T-helper 1 cell treated with Interleukin-12 subunit alpha and Interleukin-12 subunit beta and Interleukin-4 antibody, amounts not matched to agents 30 μg/mL and 1 μg/mL, for 36 hours (primary cell): ENCODE measurements around the gene OOSP3.
"Not testable (repeated sequence)": the region's sequence is repeated elsewhere in the genome, so short reads cannot be mapped to it uniquely, and the experiment has no call there.

Experiments
- H3K27ac Mint-ChIP-seq: one replicate; pipeline ENCODE4 v1.8.0; 2021; ENCODE audit warnings: mild to moderate bottlenecking, mixed read lengths
- H3K27me3 Mint-ChIP-seq: one replicate; pipeline ENCODE4 v1.8.0; 2021; ENCODE audit warnings: low read depth, mixed read lengths
- H3K36me3 Mint-ChIP-seq: one replicate; pipeline ENCODE4 v1.8.0; 2021; ENCODE audit warnings: low read depth, mixed read lengths
- H3K4me1 Mint-ChIP-seq: one replicate; pipeline ENCODE4 v1.8.0; 2021; ENCODE audit warnings: low read depth, mixed read lengths
- H3K4me3 Mint-ChIP-seq: one replicate; pipeline ENCODE4 v1.8.0; 2021; ENCODE audit warnings: mild to moderate bottlenecking, moderate library complexity, mixed read lengths
- H3K9me3 Mint-ChIP-seq: one replicate; pipeline ENCODE4 v1.8.0; 2021; ENCODE audit warnings: mixed read lengths

Gene OOSP3

DNA sequence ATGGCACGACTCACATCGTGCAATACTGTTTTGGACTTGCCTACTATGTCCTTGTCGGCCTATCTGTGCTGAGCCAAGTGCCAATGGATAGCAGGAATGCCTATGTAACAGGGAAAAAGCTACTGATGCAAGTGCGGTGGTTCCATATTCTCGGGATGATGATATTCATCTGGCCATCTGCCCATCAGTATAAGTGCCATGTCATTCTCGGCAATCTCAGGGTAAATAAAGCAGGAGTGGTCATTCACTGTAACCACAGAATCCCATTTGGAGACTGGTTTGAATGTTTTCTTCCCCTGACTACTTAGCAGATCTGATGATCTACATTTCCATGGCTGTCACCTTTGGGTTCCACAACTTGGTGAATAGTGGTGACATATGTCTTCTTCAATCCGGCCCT lies 20.1 kb downstream of the OOSP3 start:
- no peak overlapping the region for H3K4me3 Mint-ChIP-seq
- H3K27ac Mint-ChIP-seq: no peak overlapping the region
- H3K4me1 Mint-ChIP-seq: no peaks in the 10 kb centered on the region
- H3K36me3 Mint-ChIP-seq: no peaks in the 10 kb centered on the region
- H3K9me3 Mint-ChIP-seq: no peaks in the 10 kb centered on the region
- H3K27me3 Mint-ChIP-seq: no peaks in the 10 kb centered on the region

DNA sequence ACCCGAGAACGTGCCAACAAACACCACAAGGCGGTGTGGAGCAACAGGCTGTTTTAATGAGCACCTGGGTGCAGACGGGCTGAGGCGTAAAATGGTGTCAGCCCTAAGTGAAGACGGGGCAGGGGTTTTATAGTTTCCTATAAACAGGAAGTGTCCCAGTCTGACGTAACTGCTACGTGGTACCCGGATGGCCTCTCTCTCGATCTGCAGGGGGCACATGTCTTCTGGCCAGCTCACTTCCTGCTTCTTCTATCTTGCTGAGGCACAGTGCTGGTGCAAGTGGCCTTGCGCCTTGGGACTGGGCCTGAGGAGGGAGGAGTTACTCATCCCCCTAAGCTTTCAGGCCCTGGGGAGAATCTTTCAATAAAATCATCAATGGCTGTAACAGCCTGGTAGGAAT lies 20.9 kb downstream of the OOSP3 start:
- Mint-ChIP-seq H3K27me3 (no peaks in the 10 kb centered on the region), H3K4me3 (no peak overlapping the region), H3K27ac (no peak overlapping the region), H3K36me3 (no peaks in the 10 kb centered on the region), H3K4me1 (no peaks in the 10 kb centered on the region), H3K9me3 (no peaks in the 10 kb centered on the region)

DNA sequence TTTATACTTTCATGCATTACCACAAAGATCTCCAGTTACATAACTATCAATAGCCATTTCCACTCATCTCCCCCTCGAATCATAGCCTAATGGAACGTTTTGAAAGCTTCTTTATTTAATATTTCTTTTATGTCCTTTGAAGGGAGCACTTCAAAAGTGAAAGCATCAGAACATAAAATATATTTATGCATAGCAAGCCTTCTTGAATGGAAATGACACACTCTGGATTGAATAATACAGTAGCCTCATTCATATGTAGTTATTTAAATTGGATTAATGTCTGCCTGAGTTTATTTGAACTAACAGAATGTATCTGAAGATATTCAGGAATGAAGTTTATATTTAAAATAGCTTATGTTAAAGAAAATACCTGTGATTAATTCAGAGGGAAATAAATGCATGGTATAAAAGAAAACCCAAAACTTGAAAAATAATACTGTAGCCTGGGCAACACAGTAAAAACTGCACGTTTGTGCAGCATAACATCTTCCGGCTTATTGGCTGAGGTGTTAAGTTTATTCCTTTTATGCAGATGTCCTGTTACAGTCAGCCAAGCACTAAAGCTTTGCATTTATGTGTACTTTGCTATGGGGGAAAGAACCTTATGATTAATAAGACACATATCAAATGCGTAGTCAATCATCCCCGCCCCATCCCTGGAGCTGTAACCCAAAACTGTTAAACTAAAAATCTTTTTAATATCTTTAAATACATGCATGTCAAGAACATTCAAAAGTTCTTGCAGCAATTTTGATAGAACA lies 22.0 kb downstream of the OOSP3 start:
- no peaks in the 10 kb centered on the region for H3K4me1 Mint-ChIP-seq
- H3K27ac Mint-ChIP-seq: no peak overlapping the region
- no peaks in the 10 kb centered on the region for H3K9me3 Mint-ChIP-seq
- H3K4me3 Mint-ChIP-seq: no peak overlapping the region
- H3K36me3 Mint-ChIP-seq: no peaks in the 10 kb centered on the region
- no peaks in the 10 kb centered on the region for H3K27me3 Mint-ChIP-seq

DNA sequence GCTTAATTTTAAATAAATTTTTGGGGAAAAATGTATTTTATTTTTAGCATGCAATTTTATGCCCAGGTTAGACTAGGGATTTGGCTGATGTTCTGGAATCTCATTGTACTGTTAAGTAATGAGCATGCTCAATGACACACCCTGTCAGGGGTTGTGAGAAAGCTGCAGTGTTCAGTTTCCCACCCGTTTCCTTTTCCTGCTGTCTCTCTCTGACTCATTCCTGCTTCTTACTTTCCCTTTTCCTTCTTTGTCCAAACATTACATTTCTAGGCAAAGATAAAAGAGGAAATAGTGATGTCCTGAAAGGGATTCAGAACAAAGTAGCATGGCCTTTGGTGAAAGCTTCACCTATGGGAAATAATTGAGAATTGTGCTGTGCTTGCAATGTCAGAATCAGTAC lies 22.7 kb downstream of the OOSP3 start:
- H3K36me3 Mint-ChIP-seq: no peaks in the 10 kb centered on the region
- no peaks in the 10 kb centered on the region for H3K4me1 Mint-ChIP-seq
- H3K9me3 Mint-ChIP-seq: no peaks in the 10 kb centered on the region
- no peak overlapping the region for H3K27ac Mint-ChIP-seq
- H3K4me3 Mint-ChIP-seq: no peak overlapping the region
- no peaks in the 10 kb centered on the region for H3K27me3 Mint-ChIP-seq

DNA sequence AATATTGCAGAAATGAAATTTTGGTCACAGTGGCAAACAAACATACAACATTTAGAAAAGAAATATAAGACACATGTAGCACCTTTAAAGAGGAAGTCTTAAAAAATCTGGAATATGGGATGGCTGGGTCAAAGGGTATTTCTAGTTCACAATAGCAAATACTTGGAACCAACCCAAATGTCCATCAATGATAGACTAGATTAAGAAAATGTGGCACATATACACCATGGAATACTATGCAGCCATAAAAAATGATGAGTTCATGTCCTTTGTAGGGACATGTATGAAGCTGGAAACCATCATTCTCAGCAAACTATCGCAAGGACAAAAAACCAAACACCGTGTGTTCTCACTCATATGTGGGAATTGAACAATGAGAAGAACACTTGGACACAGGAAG lies 25.0 kb downstream of the OOSP3 start:
- H3K4me3 Mint-ChIP-seq, H3K27ac Mint-ChIP-seq, H3K27me3 Mint-ChIP-seq, H3K4me1 Mint-ChIP-seq, H3K9me3 Mint-ChIP-seq, H3K36me3 Mint-ChIP-seq: not testable (repeated sequence)

DNA sequence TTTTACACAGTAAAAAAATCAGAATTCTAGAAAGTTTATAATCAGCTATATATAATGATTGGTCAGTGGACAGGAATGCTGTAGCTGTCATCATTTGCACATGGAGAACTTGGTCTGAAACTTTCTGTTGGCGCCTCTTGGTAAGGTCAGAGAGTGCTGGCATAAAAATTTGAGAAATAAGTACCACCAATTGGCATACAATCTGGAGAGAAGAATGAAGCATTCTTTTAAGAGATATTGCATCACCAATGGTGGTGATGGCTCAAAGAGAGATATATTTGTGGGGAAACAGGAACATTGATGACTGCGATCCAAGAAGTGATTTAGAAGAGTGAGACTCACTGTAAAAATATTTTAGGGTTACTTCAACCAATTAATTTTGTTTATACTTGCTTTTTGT lies 39.9 kb downstream of the OOSP3 start:
- no peaks in the 10 kb centered on the region for H3K4me1 Mint-ChIP-seq
- H3K27ac Mint-ChIP-seq: no peak overlapping the region

DNA sequence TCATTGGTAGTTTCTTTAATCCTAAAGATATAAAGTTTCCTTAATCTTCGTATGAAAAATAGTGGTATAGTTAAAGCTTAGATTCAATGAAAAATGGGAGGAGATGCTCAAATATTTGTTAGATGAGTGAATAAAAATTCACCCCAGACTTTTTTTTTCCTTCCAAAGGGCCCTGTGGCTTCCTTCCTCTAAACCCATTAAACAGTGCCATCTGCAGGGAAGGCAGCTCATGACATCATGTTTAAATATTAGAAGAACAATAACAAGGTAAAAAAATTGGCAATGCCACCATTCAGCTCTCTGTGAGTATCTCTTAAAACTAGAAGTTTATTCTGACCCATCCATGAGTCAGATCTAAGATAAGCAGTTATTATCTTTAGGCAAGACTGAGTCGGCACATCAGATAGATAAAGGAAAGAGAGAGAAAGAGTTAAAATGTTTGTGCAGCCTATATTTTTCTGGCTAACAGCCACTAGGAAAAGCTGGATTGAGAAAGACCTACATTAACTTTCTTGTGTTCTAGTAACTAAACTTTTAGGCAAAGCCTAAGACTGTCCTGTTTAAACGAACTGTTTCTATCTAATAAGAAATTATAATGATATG lies 40.5 kb downstream of the OOSP3 start:
- H3K4me1 Mint-ChIP-seq: no peaks in the 10 kb centered on the region
- H3K9me3 Mint-ChIP-seq: peaks cover 27% of the 10 kb centered on the region
- no peak overlapping the region for H3K27ac Mint-ChIP-seq
- H3K4me3 Mint-ChIP-seq: no peak overlapping the region
- no peaks in the 10 kb centered on the region for H3K27me3 Mint-ChIP-seq
- H3K36me3 Mint-ChIP-seq: no peaks in the 10 kb centered on the region

More for the DNA sequence above, 39.9 kb downstream of the OOSP3 start:
- Mint-ChIP-seq H3K36me3 (no peaks in the 10 kb centered on the region), H3K4me3 (no peak overlapping the region), H3K9me3 (peaks cover 23% of the 10 kb centered on the region), H3K27me3 (no peaks in the 10 kb centered on the region)

DNA sequence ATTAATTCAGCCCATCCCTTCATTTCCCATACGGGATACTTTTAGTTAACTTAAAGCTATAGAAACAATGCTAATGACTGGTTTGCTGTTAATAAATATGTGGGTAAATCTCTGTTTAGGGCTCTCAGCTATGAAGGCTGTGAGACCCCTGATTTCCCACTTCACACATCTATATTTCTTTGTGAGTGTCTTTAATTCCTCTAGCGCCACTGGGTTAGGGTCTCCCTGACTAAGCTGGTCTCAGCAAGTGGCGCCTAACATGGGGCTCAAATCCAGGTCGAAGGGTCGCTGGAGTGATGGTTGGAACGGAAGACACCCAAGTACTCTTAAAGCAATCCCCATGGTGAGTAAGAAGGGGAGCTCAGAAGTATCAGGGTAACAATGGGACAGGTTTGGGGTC lies 45.2 kb downstream of the OOSP3 start:
- Mint-ChIP-seq H3K9me3 (peaks cover 56% of the 10 kb centered on the region), H3K36me3 (no peaks in the 10 kb centered on the region), H3K27ac (no peak overlapping the region), H3K4me1 (no peaks in the 10 kb centered on the region), H3K4me3 (no peak overlapping the region), H3K27me3 (no peaks in the 10 kb centered on the region)

DNA sequence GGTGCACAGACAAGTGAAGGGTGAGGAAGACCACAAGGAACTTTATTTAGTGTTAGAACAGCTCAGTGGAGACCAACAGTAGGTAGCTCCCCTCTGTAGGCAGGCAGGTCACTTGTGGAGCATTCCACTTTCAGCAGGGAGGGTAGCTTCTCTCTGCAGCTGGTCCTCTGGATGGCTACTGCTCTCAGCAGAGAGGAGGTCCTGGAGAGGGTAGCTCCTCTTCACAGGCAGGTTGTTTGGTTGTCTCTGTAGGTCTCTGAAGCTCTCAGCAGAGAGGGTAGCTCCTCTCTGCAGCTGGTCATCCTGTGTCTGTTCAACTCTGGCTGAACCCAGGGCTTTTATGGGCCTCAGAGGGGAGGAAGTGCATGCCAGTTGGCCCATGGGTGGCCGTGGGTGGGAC lies 53.1 kb downstream of the OOSP3 start:
- Mint-ChIP-seq H3K27me3 (no peaks in the 10 kb centered on the region), H3K4me3 (no peak overlapping the region), H3K4me1 (no peaks in the 10 kb centered on the region), H3K36me3 (no peaks in the 10 kb centered on the region), H3K27ac (no peak overlapping the region), H3K9me3 (peaks cover 12% of the 10 kb centered on the region)

DNA sequence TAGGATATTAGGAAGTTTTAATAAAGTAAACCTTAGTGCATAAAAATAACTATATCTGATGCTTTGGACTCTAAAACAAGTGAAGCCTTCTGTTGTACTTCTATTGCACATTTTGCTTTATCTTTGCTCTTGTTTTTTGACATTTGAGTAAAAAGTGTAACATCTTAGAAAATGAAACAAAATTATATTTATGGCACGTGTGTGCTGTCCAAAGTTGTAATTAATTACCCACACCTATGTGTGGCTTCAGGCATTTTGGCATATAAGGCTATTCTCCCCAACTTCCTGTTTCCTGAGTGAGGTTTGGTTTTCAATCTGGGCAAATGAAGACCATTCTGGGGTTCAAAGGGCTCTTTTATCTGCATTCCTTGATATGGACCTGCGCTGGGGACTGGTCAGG lies 59.5 kb downstream of the OOSP3 start, which contains the start of gene OOSP1:
Gene OOSP1 (plus strand): TSS at position 301 of the 400 bp plus-strand sequence. CDS start 23 bp downstream, at position 324.
- H3K27me3 Mint-ChIP-seq: peaks cover 3% of the 10 kb centered on the region
- no peaks in the 10 kb centered on the region for H3K4me1 Mint-ChIP-seq
- H3K36me3 Mint-ChIP-seq: no peaks in the 10 kb centered on the region
- no peaks in the 10 kb centered on the region for H3K9me3 Mint-ChIP-seq
- no peak within 1 kb of the TSS for H3K4me3 Mint-ChIP-seq
- no peak within 1 kb of the TSS for H3K27ac Mint-ChIP-seq

DNA sequence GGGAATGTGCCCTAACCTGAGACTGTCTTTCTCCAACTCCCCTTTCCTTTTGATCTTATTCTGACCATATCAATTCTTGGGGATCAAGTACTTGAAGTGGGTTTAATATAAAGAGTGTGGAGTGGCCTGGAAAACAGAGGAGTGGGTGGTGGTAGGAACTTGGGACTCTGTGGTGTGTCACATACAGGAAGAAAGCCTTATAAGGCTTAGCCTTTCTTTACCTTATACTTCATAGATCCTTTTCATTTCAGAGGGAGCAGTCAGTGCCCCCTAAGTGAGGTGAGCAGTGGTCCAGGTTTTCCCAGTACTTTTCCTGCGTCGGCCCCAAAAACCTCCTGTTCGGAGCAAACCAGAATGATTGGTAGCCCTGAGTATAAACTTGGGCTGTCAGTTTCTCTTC lies 60.1 kb downstream of the OOSP3 start:
- Mint-ChIP-seq H3K27me3 (peaks cover 3% of the 10 kb centered on the region), H3K27ac (no peak overlapping the region)

DNA sequence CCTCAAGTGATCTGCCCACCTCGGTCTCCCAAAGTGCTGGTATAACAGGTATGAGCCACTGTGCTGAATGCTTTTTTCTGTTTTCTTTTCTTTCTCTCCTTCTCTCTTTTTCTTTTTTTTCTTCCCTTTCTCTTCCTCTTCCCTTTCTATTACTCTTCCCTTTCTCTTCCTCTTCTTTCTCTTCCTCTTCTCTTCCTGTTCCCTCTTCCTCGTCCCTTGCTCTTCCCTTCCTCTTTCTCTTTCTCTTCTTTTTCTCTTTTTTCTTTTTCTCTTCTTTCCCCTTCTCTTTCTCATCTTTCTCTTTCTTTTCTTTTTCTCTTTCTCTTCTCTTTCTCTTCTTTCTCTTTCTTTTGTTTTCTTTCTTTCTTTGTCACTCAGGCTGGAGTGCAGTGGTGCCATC lies 60.9 kb downstream of the OOSP3 start:
- no peaks in the 10 kb centered on the region for H3K9me3 Mint-ChIP-seq
- no peaks in the 10 kb centered on the region for H3K4me1 Mint-ChIP-seq
- no peak overlapping the region for H3K27ac Mint-ChIP-seq
- peaks cover 3% of the 10 kb centered on the region for H3K27me3 Mint-ChIP-seq
- H3K4me3 Mint-ChIP-seq: no peak overlapping the region
- H3K36me3 Mint-ChIP-seq: no peaks in the 10 kb centered on the region

More for the DNA sequence above, 60.1 kb downstream of the OOSP3 start:
- Mint-ChIP-seq H3K4me1 (no peaks in the 10 kb centered on the region), H3K9me3 (no peaks in the 10 kb centered on the region), H3K36me3 (no peaks in the 10 kb centered on the region), H3K4me3 (no peak overlapping the region)

DNA sequence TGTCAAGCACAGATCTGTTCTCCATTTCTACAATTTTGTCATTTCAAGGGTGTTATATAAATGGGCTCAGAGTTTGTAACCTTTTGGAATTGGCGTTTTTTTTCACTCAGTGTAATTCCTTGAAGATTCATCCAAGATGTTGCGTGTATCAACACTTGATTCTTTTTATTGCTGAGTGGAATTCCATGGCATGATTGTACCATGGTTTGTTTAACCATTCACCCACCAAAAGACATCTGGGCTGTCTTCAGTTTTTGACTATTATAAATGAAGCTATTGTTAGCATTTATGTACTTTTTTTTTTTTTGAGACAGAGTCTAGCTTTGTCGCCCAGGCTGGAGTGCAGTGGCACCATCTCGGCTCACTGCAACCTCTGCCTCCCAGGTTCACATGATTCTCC lies 62.5 kb downstream of the OOSP3 start:
- Mint-ChIP-seq H3K36me3 (no peaks in the 10 kb centered on the region), H3K4me1 (no peaks in the 10 kb centered on the region), H3K27ac (no peak overlapping the region), H3K9me3 (no peaks in the 10 kb centered on the region), H3K27me3 (peaks cover 3% of the 10 kb centered on the region), H3K4me3 (no peak overlapping the region)

DNA sequence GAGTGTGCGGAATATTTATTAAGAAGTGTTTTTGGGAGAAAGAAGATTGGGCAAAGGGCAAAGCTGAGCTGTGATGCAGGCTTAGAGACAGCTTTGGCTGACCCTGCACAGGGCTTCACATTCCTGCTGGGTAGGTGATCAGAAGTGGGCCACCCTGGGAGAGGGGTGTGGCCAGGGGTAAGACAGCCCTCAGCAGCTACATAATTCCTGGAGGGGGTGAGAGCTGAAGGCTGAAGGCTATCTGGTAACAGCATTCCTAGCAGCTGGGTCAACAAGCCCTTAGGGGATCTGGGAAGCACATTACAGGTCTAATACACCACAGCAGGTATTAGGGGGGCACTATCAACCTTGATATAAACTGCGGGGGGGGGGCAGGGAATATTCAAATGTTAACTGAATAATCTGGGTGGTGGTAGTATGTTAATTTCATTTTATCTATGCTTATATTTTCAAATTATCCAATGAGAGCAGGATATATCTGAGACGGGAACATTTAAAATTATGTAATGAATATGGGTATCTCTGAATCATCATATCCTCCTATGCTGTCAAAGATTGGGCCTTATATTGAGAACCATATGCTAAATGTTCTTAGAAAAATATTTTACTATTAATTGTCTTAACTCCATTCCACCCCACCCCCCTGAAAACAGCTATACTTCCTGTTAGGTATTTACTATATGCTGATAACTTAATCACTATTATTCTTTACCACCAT lies 65.6 kb downstream of the OOSP3 start:
- Mint-ChIP-seq H3K27me3 (no peaks in the 10 kb centered on the region), H3K4me1 (no peaks in the 10 kb centered on the region), H3K36me3 (no peaks in the 10 kb centered on the region), H3K27ac (no peak overlapping the region), H3K9me3 (no peaks in the 10 kb centered on the region), H3K4me3 (no peak overlapping the region)

DNA sequence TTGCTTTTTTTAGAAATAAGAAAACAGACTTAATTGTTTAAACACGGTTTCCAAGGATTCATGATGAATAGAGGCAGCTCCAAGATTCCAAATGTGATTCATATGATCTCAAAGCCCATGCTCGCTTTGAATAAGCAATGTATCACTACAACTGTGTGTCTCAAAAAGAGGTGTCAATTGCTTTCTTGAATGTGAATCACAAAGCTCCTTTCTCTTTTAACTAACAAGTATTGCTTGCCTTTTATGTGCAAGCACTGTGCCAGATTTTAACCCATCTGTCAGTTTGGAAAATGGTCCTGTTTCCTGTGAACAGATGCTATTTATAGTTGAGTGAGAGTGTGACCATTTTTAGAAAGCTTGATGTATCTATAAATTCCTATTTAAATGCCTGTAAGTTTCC lies 66.1 kb downstream of the OOSP3 start:
- Mint-ChIP-seq H3K27ac (no peak overlapping the region), H3K9me3 (no peaks in the 10 kb centered on the region), H3K4me1 (no peaks in the 10 kb centered on the region), H3K4me3 (no peak overlapping the region), H3K36me3 (no peaks in the 10 kb centered on the region), H3K27me3 (no peaks in the 10 kb centered on the region)
